NCI-H345 treated with DMSO at 0.1 percent for 48 hours (cell line): Measurements from ENCODE around the gene C6orf89.
"Not testable (repeated sequence)": the region's sequence is repeated elsewhere in the genome, so short reads cannot be mapped to it uniquely, and the experiment has no call there.

ENCODE experiments used
- DNase-seq: peaks from one replicate; lab custom pipeline; 2025; ENCODE audit not compliant: unreplicated experiment; lab: John Stamatoyannopoulos, UW

The C6orf89 gene

GRCh38 chr6:36920049-36920448 lies 34.3 kb downstream of the C6orf89 start:
- DNase-seq, result no peak

- DNase-seq, result no peak
Observed at GRCh38 chr6:36920546-36920945, 34.8 kb downstream of the C6orf89 start.

- DNase-seq, result no peak
Observed at GRCh38 chr6:36924131-36924530, 38.4 kb downstream of the C6orf89 start.

GRCh38 chr6:36924778-36925374 lies 39.1 kb downstream of the C6orf89 start:
- no peak for DNase-seq

GRCh38 chr6:36925809-36926208 lies 40.1 kb downstream of the C6orf89 start:
- no peak for DNase-seq

- no peak for DNase-seq
Observed at GRCh38 chr6:36926708-36927513, 41.2 kb downstream of the C6orf89 start.

GRCh38 chr6:36927691-36928546 lies 42.2 kb downstream of the C6orf89 start:
- no peak for DNase-seq

- DNase-seq, result no peak
Observed at GRCh38 chr6:36928547-36928918, 42.8 kb downstream of the C6orf89 start.

GRCh38 chr6:36929152-36929551 lies 43.4 kb downstream of the C6orf89 start:
- no peak for DNase-seq

GRCh38 chr6:36929607-36930006 lies 43.9 kb downstream of the C6orf89 start:
- no peak for DNase-seq

GRCh38 chr6:36930483-36930882 lies 44.7 kb downstream of the C6orf89 start:
- DNase-seq, result no peak

GRCh38 chr6:36933102-36933501 lies 47.4 kb downstream of the C6orf89 start:
- DNase-seq, result no peak

GRCh38 chr6:36933519-36933918 lies 47.8 kb downstream of the C6orf89 start:
- no peak for DNase-seq

GRCh38 chr6:36934901-36935300 lies 49.1 kb downstream of the C6orf89 start:
- no peak for DNase-seq

GRCh38 chr6:36936824-36937223 lies 51.1 kb downstream of the C6orf89 start:
- no peak for DNase-seq

GRCh38 chr6:36937896-36938295 lies 52.1 kb downstream of the C6orf89 start:
- DNase-seq, result no peak

- no peak for DNase-seq
Observed at GRCh38 chr6:36938536-36938935, 52.8 kb downstream of the C6orf89 start.

GRCh38 chr6:36939005-36939404 lies 53.3 kb downstream of the C6orf89 start:
- not testable (repeated sequence) for DNase-seq

- DNase-seq, result no peak
Observed at GRCh38 chr6:36940027-36940426, 54.3 kb downstream of the C6orf89 start.

GRCh38 chr6:36941561-36941960 lies 55.8 kb downstream of the C6orf89 start:
- not testable (repeated sequence) for DNase-seq

- DNase-seq, result not testable (repeated sequence)
Observed at GRCh38 chr6:36942329-36942728, 56.6 kb downstream of the C6orf89 start.

- DNase-seq, result no peak
Observed at GRCh38 chr6:36944650-36945049, 58.9 kb downstream of the C6orf89 start.
